Osteoblast (primary cell): ENCODE measurements around the gene DPF3. TPM values are rescaled to one million over a fixed set of nuclear protein-coding genes. Genes with fewer than 3 reads are reported as not detected.

Experiments
- DNase-seq: peaks from one replicate; pipeline ENCODE4 v3.0.0; 2011; ENCODE audit warnings: low spot score, mixed read lengths; ENCODE audit not compliant: insufficient read length; ENCODE audit errors: missing footprints
- H2AFZ ChIP-seq: 2 replicates; pipeline ENCODE4 v1.6.0; 2011; ENCODE audit warnings: mild to moderate bottlenecking, low read length
- H3K27ac ChIP-seq: 2 replicates; pipeline ENCODE4 v1.5.1; 2011; ENCODE audit warnings: mild to moderate bottlenecking, low read depth, low read length, moderate library complexity
- H3K27me3 ChIP-seq: 2 replicates; pipeline ENCODE4 v1.6.0; 2012; ENCODE audit warnings: mild to moderate bottlenecking, control low read depth, inconsistent platforms, low read length, moderate library complexity; ENCODE audit not compliant: insufficient read depth
- H3K36me3 ChIP-seq: 2 replicates; pipeline ENCODE4 v1.5.1; 2011; ENCODE audit warnings: mild to moderate bottlenecking, low read length, control low read depth, moderate library complexity; ENCODE audit not compliant: insufficient read depth
- H3K4me1 ChIP-seq: 2 replicates; pipeline ENCODE4 v1.5.1; 2011; ENCODE audit warnings: mild to moderate bottlenecking, low read length, control low read depth, moderate library complexity; ENCODE audit not compliant: insufficient read depth
- H3K4me2 ChIP-seq: 2 replicates; pipeline ENCODE4 v1.6.0; 2011; ENCODE audit warnings: mild to moderate bottlenecking, low read length; ENCODE audit not compliant: insufficient read depth
- H3K4me3 ChIP-seq: fragments of 200-600 bp; sonication (generic); 3 replicates; pipeline ENCODE4 v1.5.1; 2012; ENCODE audit warnings: mild to moderate bottlenecking, low read length, inconsistent platforms; ENCODE audit not compliant: insufficient read depth
- H3K79me2 ChIP-seq: 2 replicates; pipeline ENCODE4 v1.6.0; 2012; ENCODE audit warnings: mild to moderate bottlenecking, low read length, control low read depth, inconsistent platforms; ENCODE audit not compliant: insufficient read depth
- H3K9me3 ChIP-seq: 2 replicates; pipeline ENCODE4 v1.5.1; 2011; ENCODE audit warnings: low read depth, low read length, control low read depth
- H4K20me1 ChIP-seq: 2 replicates; pipeline ENCODE4 v1.6.0; 2012; ENCODE audit warnings: mild to moderate bottlenecking, low read length, control low read depth; ENCODE audit not compliant: insufficient read depth
- total RNA-seq: library from RNA; depleted of rRNA; stranded (reverse); fragments of >200 nt; gene quantifications from 2 replicates; pipeline ENCODE4 v1.2.3, GENCODE V29; 2012
- TF ChIP-seq, protein P1 (sequence below): IDR thresholded peaks from 2 replicates; pipeline ENCODE4 v1.5.1; 2011; ENCODE audit warnings: mild to moderate bottlenecking, low read depth, low read length, moderate library complexity; ENCODE audit errors: extremely low read depth

Gene DPF3
- total RNA-seq, 1 donor: 1.8 TPM

DNA sequence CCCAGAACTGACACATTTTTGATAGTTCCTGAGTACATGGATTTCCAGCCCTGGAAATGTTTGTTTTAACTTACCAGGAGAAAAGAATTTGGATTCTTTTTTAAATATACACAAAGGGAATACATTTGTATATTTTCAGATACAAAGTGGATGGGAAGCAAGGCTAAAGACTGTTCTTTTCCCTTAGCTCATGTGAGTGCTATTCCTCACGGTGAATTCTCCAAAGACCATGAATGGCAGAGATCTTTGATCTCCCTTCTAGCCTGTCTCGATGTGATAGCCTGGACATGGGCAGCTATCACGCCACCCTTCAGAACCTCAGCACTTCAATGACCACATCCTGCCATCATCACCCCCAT is 91.3 kb downstream of the DPF3 start:
- Histone ChIP-seq H3K36me3 (no peaks in the 10 kb centered on the region), H3K27me3 (no peaks in the 10 kb centered on the region), H2AFZ (no peak overlapping the region), H3K4me3 (no peak overlapping the region), H3K4me1 (peaks cover 16% of the 10 kb centered on the region), H3K9me3 (no peaks in the 10 kb centered on the region), H3K79me2 (no peaks in the 10 kb centered on the region), H3K27ac (no peak overlapping the region), H3K4me2 (no peak overlapping the region), H4K20me1 (no peaks in the 10 kb centered on the region)
- TF ChIP-seq, protein P1, sequence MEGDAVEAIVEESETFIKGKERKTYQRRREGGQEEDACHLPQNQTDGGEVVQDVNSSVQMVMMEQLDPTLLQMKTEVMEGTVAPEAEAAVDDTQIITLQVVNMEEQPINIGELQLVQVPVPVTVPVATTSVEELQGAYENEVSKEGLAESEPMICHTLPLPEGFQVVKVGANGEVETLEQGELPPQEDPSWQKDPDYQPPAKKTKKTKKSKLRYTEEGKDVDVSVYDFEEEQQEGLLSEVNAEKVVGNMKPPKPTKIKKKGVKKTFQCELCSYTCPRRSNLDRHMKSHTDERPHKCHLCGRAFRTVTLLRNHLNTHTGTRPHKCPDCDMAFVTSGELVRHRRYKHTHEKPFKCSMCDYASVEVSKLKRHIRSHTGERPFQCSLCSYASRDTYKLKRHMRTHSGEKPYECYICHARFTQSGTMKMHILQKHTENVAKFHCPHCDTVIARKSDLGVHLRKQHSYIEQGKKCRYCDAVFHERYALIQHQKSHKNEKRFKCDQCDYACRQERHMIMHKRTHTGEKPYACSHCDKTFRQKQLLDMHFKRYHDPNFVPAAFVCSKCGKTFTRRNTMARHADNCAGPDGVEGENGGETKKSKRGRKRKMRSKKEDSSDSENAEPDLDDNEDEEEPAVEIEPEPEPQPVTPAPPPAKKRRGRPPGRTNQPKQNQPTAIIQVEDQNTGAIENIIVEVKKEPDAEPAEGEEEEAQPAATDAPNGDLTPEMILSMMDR: no peak
- DNase-seq: no peak

DNA sequence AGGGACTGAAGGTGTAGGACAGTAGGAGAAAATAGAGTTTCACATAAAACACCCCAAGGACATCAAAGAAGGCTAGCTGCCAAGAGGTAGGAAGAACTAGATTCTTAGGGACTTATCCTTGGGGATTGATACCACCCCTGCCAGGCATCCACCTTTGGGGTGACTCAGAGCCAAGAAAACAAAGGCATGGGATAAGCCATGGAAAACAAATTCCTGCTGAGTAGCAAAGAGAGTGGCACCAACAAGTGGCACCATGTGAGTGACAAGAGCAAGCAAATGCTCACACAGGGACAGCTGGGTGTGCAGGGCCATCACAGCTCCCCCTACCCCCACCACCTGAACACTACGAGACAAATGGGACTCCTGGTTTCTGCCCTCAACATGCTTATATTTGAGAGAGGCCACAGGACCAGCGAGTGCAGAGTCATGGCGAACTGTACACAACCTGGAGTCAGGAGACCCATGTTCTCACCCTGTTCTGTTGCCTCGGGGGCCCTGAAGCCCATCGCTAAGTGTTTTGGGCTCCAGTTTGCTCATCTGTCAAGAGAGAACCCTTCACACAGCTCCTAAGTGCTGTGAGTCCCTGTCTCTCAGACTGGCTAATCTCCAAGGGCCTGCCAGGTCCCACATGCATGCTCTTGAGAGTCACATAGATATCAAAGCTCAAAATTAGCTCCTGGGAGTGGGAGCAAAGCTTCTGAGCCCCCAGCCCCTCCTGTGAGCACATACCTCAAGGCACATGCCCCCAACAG is 91.9 kb downstream of the DPF3 start:
- peak; percentile 29 for DNase-seq
- H3K79me2 ChIP-seq: no peaks in the 10 kb centered on the region
- TF ChIP-seq, protein P1: no peak
- no peak overlapping the region for H2AFZ ChIP-seq
- no peaks in the 10 kb centered on the region for H4K20me1 ChIP-seq
- no peaks in the 10 kb centered on the region for H3K9me3 ChIP-seq
- H3K27me3 ChIP-seq: no peaks in the 10 kb centered on the region
- H3K4me1 ChIP-seq: peaks cover 16% of the 10 kb centered on the region
- H3K36me3 ChIP-seq: no peaks in the 10 kb centered on the region
- no peak overlapping the region for H3K4me3 ChIP-seq
- H3K4me2 ChIP-seq: peak overlapping the region; percentile 26
- peak overlapping the region; percentile 60 for H3K27ac ChIP-seq

DNA sequence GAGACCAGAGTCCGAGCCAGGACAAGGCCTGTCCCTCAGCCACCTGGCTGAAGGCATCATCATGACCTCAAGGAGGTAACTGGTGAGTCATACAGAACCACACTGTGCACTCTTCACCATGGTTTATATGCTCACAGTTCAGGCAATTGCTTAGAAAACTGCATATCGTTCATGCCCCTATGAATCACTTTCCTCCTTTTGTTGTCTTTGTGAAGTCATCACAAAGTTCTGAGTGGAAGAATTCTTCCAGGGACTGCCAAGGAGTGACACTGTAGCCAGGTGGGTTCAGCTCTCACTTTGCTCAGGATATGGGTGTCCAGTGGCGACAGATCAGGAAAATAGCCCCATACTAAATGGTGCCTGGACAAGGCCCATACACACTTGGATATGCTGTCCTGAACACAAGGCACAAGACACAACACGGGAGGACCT is 92.5 kb downstream of the DPF3 start:
- Histone ChIP-seq H3K4me2 (peak overlapping the region; percentile 26), H3K4me3 (no peak overlapping the region), H3K27ac (peak overlapping the region; percentile 60), H3K9me3 (no peaks in the 10 kb centered on the region), H4K20me1 (no peaks in the 10 kb centered on the region), H3K27me3 (no peaks in the 10 kb centered on the region), H3K36me3 (no peaks in the 10 kb centered on the region), H3K4me1 (peaks cover 16% of the 10 kb centered on the region), H3K79me2 (no peaks in the 10 kb centered on the region), H2AFZ (no peak overlapping the region)
- peak; percentile 92 for DNase-seq
- TF ChIP-seq, protein P1: no peak

DNA sequence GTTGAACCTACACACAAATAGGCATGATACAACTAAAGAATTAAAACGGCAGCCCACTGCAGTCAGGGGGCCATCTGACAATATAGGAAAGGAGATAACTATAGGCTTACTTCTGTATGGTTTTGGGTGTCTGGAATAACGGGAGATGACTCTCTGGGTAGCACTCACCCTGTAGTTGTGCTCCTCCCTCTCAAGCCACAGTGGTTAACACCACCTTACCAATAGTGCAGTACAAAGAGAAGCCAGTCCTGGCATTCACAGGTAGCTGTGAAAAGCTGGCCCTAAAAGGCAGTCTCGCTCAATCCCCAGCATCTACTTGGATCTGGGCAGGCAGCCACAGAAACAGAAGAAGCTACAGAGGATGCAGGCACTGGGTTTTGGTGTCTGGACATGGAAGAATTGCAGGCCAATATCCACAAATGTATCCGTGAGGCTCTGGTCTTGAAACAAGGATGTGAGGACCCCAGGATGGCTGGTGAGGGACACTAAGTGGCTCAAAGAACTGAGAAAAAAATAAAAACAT is 93.0 kb downstream of the DPF3 start:
- H3K27ac ChIP-seq: peak overlapping the region; percentile 60
- H3K4me2 ChIP-seq: peak overlapping the region; percentile 26
- no peaks in the 10 kb centered on the region for H3K79me2 ChIP-seq

More for the DNA sequence above, 93.0 kb downstream of the DPF3 start:
- Histone ChIP-seq H4K20me1 (no peaks in the 10 kb centered on the region), H3K27me3 (no peaks in the 10 kb centered on the region), H3K36me3 (no peaks in the 10 kb centered on the region), H3K4me1 (peaks cover 16% of the 10 kb centered on the region), H2AFZ (no peak overlapping the region), H3K9me3 (no peaks in the 10 kb centered on the region), H3K4me3 (no peak overlapping the region)
- TF ChIP-seq, protein P1: no peak
- no peak for DNase-seq
